HepG2 (cell line): Measurements from ENCODE around the gene LENEP. TPM values are rescaled to one million over a fixed set of nuclear protein-coding genes. Genes with fewer than 3 reads are reported as not detected.
A peak's percentile ranks its signal among the peaks of the same experiment; 100 is the strongest.

ENCODE experiments used
- BHLHE40 ChIP-seq: IDR thresholded peaks from 2 replicates; pipeline ENCODE4 v1.6.1; 2011; ENCODE audit warnings: low read length, improper control_type of control experiment
- CBX2 ChIP-seq, 2 experiments: fragments of 200-600 bp in 1 of 2; sonication (generic); formaldehyde crosslinking in 1 of 2; IDR thresholded peaks; 2 replicates each; pipeline versions ENCODE4 v1.7.0 to v1.8.1; 2018 to 2022; ENCODE audit warnings: low read depth in 2 of 2, low read length in 1 of 2, mild to moderate bottlenecking in 1 of 2, missing genetic modification reagents in 1 of 2
- FOXP1 ChIP-seq, 2 experiments: fragments of 450-650 bp in 1 of 2; IDR thresholded peaks; 2 replicates each; pipeline ENCODE4 v1.6.1; 2017 to 2018; ENCODE audit warnings: antibody characterized with exemption in 1 of 2
- HOXA3 ChIP-seq: sonication (generic); formaldehyde crosslinking; IDR thresholded peaks from 2 replicates; pipeline ENCODE4 v1.5.0; 2020; ENCODE audit warnings: missing genetic modification reagents
- HOXA5 ChIP-seq: sonication (generic); formaldehyde crosslinking; IDR thresholded peaks from 2 replicates; pipeline ENCODE4 v1.4.0; 2020; ENCODE audit warnings: missing genetic modification reagents
- KDM6A ChIP-seq: IDR thresholded peaks from 2 replicates; pipeline ENCODE4 v1.6.1; 2016; ENCODE audit warnings: low read depth
- KLF16 ChIP-seq, 2 experiments: sonication (generic) in 1 of 2; formaldehyde crosslinking in 1 of 2; IDR thresholded peaks; 2 replicates each; pipeline versions ENCODE4 v1.6.1 to v1.8.0; 2016 to 2023; ENCODE audit warnings: missing genetic modification reagents in 2 of 2, missing compliant biosample characterization in 1 of 2
- MAX ChIP-seq: IDR thresholded peaks from 2 replicates; pipeline ENCODE4 v1.6.1; 2012; ENCODE audit warnings: inconsistent platforms
- POLR2AphosphoS2 ChIP-seq: IDR thresholded peaks from 2 replicates; pipeline ENCODE4 v1.6.1; 2011; ENCODE audit warnings: low read depth, low read length, improper control_type of control experiment
- PRPF4 ChIP-seq: fragments of 200-400 bp; formaldehyde crosslinking; IDR thresholded peaks from 2 replicates; pipeline ENCODE4 v1.6.1; 2016; ENCODE audit warnings: low read length, low read depth; ENCODE audit not compliant: poor library complexity, severe bottlenecking
- RBAK ChIP-seq: sonication (generic); formaldehyde crosslinking; IDR thresholded peaks from 2 replicates; pipeline ENCODE4 v1.5.1; 2020; ENCODE audit warnings: mild to moderate bottlenecking, missing genetic modification reagents
- RNF2 ChIP-seq: fragments of 450-650 bp; conservative IDR thresholded peaks from 2 replicates; pipeline ENCODE4 v1.6.1; 2016; ENCODE audit warnings: low read depth
- SMAD3 ChIP-seq: sonication (generic); formaldehyde crosslinking; IDR thresholded peaks from 2 replicates; pipeline ENCODE4 v1.4.0; 2020; ENCODE audit warnings: missing genetic modification reagents
- SNAPC5 ChIP-seq: sonication (generic); formaldehyde crosslinking; IDR thresholded peaks from 2 replicates; pipeline ENCODE4 v1.8.1; 2023; ENCODE audit warnings: mild to moderate bottlenecking, missing genetic modification reagents, borderline replicate concordance
- TBP ChIP-seq: sonication (generic); formaldehyde crosslinking; IDR thresholded peaks from 2 replicates; pipeline ENCODE4 v1.5.0; 2020; ENCODE audit warnings: missing genetic modification reagents
- TMF1 ChIP-seq: sonication (generic); formaldehyde crosslinking; IDR thresholded peaks from 2 replicates; pipeline ENCODE4 v1.8.1; 2022; ENCODE audit warnings: low read depth, missing genetic modification reagents
- ZBTB2 ChIP-seq: sonication (generic); formaldehyde crosslinking; IDR thresholded peaks from 2 replicates; pipeline ENCODE4 v1.8.0; 2022; ENCODE audit warnings: low read depth, missing genetic modification reagents
- ZBTB25 ChIP-seq: IDR thresholded peaks from 2 replicates; pipeline ENCODE4 v1.6.1; 2018; ENCODE audit warnings: missing genetic modification reagents
- ZBTB43 ChIP-seq: sonication (generic); formaldehyde crosslinking; conservative IDR thresholded peaks from 2 replicates; pipeline ENCODE4 v1.4.0; 2020; ENCODE audit warnings: missing genetic modification reagents
- ZFAT ChIP-seq: sonication (generic); formaldehyde crosslinking; conservative IDR thresholded peaks from 2 replicates; pipeline ENCODE4 v1.8.1; 2023; ENCODE audit warnings: missing genetic modification reagents, inconsistent platforms
- ZNF225 ChIP-seq: sonication (generic); formaldehyde crosslinking; IDR thresholded peaks from 2 replicates; pipeline ENCODE4 v1.4.0; 2020; ENCODE audit warnings: mild to moderate bottlenecking, missing genetic modification reagents
- ZNF337 ChIP-seq: sonication (generic); formaldehyde crosslinking; IDR thresholded peaks from 2 replicates; pipeline ENCODE4 v1.5.1; 2020; ENCODE audit warnings: missing genetic modification reagents, low read depth, mild to moderate bottlenecking, borderline replicate concordance
- ZNF451 ChIP-seq: sonication (generic); formaldehyde crosslinking; IDR thresholded peaks from 2 replicates; pipeline ENCODE4 v1.5.0; 2020; ENCODE audit warnings: mild to moderate bottlenecking, missing genetic modification reagents
- ZNF496 ChIP-seq: sonication (generic); formaldehyde crosslinking; IDR thresholded peaks from 2 replicates; pipeline ENCODE4 v1.8.1; 2023; ENCODE audit warnings: mild to moderate bottlenecking, moderate library complexity, missing genetic modification reagents; ENCODE audit not compliant: insufficient replicate concordance
- ZNF552 ChIP-seq: sonication (generic); formaldehyde crosslinking; IDR thresholded peaks from 2 replicates; pipeline ENCODE4 v1.9.0; 2022; ENCODE audit warnings: missing genetic modification reagents, mild to moderate bottlenecking, borderline replicate concordance
- ZNF703 ChIP-seq: sonication (generic); formaldehyde crosslinking; IDR thresholded peaks from 2 replicates; pipeline ENCODE4 v1.5.1; 2020; ENCODE audit warnings: missing genetic modification reagents, mild to moderate bottlenecking, moderate library complexity, borderline replicate concordance
- ZNF788 ChIP-seq: sonication (generic); formaldehyde crosslinking; IDR thresholded peaks from 2 replicates; pipeline ENCODE4 v1.5.0; 2020; ENCODE audit warnings: mild to moderate bottlenecking, missing genetic modification reagents, borderline replicate concordance
- polyA plus RNA-seq, 8 experiments: library from polyadenylated mRNA; depleted of rRNA in 3 of 8; stranded (reverse) in 7 of 8; unstranded in 1 of 8; fragments of >200 nt; fragmentation: Illumina TruSeq in 4 of 8; extraction: Trizol in 4 of 8; gene quantifications; 2 replicates each; pipeline versions ENCODE4 v1.2.1 to v1.2.3, GENCODE V29; 2011 to 2016; ENCODE audit warnings: low read depth in 4 of 8, missing spikeins in 1 of 8, mixed read lengths in 1 of 8; ENCODE audit not compliant: insufficient read depth in 1 of 8
- total RNA-seq, 5 experiments: library from RNA; depleted of rRNA; stranded (reverse); fragments of >200 nt; fragmentation: Illumina TruSeq; extraction: Trizol; gene quantifications; 2 replicates each; pipeline ENCODE4 v1.2.3, GENCODE V29; 2016; ENCODE audit warnings: low read depth in 1 of 5

The LENEP gene
- total and polyA plus RNA-seq, 2 of the 13 experiments (the other 11 are each of a cell fraction or from before 2014, with no cell fraction given): 0.29 TPM; not detected in 1

GRCh38 chr1:154974102-154974807, 19.1 kb upstream of the LENEP start, which contains the start of gene CKS1B (continued):
- TF ChIP-seq TMF1 (CRISPR knock-in tag) (peak; percentile 60; the same call in 1 of the 2 replicates), ZNF337 (CRISPR knock-in tag) (no peak), RNF2 (peak; percentile 88), KLF16 (CRISPR knock-in tag; IDR thresholded peaks at IDR 0.05) (peak in 1 of 2 experiments; percentile 58; a peak in 3 of 4 replicates), ZNF703 (CRISPR knock-in tag) (no peak), ZNF552 (CRISPR knock-in tag) (no peak), HOXA5 (CRISPR knock-in tag) (no peak), ZBTB43 (CRISPR knock-in tag) (peak; percentile 42), KDM6A (CRISPR knock-in tag) (no peak), ZBTB2 (CRISPR knock-in tag) (peak; percentile 80; the same call in 1 of the 2 replicates), MAX (peak; percentile 99), SMAD3 (peak; percentile 62; the same call in 1 of the 2 replicates), CBX2 (IDR thresholded peaks at IDR 0.05; ENCODE audit: low read depth, low read length) (no peak), CBX2 (CRISPR knock-in tag; IDR thresholded peaks at IDR 0.05; ENCODE audit: low read depth) (0 out of 2 replicates have a peak, but pooled peaks have one; percentile 84), HOXA3 (0 out of 2 replicates have a peak, but pooled peaks have one; percentile 42), BHLHE40 (peak; percentile 38; the same call in 1 of the 2 replicates), PRPF4 (no peak), FOXP1 (IDR thresholded peaks at IDR 0.05) (no peak), FOXP1 (CRISPR knock-in tag; IDR thresholded peaks at IDR 0.05) (no peak), SNAPC5 (CRISPR knock-in tag) (peak; percentile 76), ZNF225 (CRISPR knock-in tag) (no peak), ZFAT (CRISPR knock-in tag) (no peak), RBAK (CRISPR knock-in tag) (no peak), ZNF788 (CRISPR knock-in tag) (no peak; the same call in 1 of the 2 replicates), ZNF496 (CRISPR knock-in tag) (no peak), TBP (CRISPR knock-in tag) (no peak), POLR2AphosphoS2 (peak; percentile 18; the same call in 1 of the 2 replicates), ZBTB25 (CRISPR knock-in tag) (no peak), ZNF451 (CRISPR knock-in tag) (no peak)
